Activated naive CD8-positive, alpha-beta T cell treated with anti-CD3 and anti-CD28 coated beads, Interleukin-2, amount 50 U/mL, for 16 hours (primary cell): Measurements from ENCODE around the gene MST1R.

ENCODE experiments used
- DNase-seq: peaks from one replicate; pipeline ENCODE4 v3.0.0-alpha.2; 2020; ENCODE audit warnings: low read depth, low spot score

MST1R gene

GRCh38 chr3:49840388-49840787, 63.3 kb downstream of the MST1R start:
- DNase-seq, result no peak

GRCh38 chr3:49839193-49839809, 64.4 kb downstream of the MST1R start:
- peak; percentile 52 for DNase-seq
